ENCODE measurements around the gene BATF3.

DNA sequence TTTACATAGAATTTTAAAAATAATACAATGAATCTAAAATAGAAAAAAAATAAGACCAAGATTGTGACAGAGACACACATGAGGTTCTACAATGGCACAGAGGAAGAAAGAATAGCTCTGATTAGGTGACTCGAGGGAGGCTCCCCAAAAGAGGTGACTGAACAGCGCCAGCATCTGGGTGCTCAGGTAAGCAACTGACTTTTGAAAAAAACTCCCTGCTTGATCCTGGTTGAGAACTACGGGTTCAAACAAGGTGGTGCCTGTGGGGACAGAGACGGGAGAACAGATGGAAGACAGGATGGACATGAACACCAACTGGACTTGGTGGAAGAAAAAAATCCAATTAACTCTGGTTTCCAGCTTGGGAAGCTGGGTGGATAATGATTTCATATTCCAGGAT lies 22.5 kb downstream of the BATF3 start:
- no peak for TF ChIP-seq EZH2phosphoT487 (IDR thresholded peaks at IDR 0.05; ENCODE audit: borderline replicate concordance, low read depth, low read length)
- TF ChIP-seq, protein P1, sequence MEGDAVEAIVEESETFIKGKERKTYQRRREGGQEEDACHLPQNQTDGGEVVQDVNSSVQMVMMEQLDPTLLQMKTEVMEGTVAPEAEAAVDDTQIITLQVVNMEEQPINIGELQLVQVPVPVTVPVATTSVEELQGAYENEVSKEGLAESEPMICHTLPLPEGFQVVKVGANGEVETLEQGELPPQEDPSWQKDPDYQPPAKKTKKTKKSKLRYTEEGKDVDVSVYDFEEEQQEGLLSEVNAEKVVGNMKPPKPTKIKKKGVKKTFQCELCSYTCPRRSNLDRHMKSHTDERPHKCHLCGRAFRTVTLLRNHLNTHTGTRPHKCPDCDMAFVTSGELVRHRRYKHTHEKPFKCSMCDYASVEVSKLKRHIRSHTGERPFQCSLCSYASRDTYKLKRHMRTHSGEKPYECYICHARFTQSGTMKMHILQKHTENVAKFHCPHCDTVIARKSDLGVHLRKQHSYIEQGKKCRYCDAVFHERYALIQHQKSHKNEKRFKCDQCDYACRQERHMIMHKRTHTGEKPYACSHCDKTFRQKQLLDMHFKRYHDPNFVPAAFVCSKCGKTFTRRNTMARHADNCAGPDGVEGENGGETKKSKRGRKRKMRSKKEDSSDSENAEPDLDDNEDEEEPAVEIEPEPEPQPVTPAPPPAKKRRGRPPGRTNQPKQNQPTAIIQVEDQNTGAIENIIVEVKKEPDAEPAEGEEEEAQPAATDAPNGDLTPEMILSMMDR (conservative IDR thresholded peaks at IDR 0.05; ENCODE audit: low read length): peak; percentile 32; the same call in 1 of the 2 replicates

Data from OCI-LY7 (cell line).